Mammary epithelial cell (primary cell): ENCODE data around the gene LPP.

ENCODE experiments used
- EZH2 ChIP-seq: IDR thresholded peaks from 2 replicates; pipeline ENCODE4 v1.6.1; 2012; ENCODE audit warnings: low read length, inconsistent platforms, borderline replicate concordance
- TF ChIP-seq, protein P1 (sequence below), 2 donors: IDR thresholded peaks in 1 of 2; conservative IDR thresholded peaks in 1 of 2; 2 replicates each; pipeline ENCODE4 v1.5.1; 2011 to 2012; ENCODE audit warnings: inconsistent platforms in 2 of 2, low read length in 2 of 2, mild to moderate bottlenecking in 2 of 2, control low read depth in 1 of 2, low read depth in 1 of 2; ENCODE audit not compliant: insufficient read depth in 1 of 2; ENCODE audit errors: extremely low read depth in 1 of 2

DNA sequence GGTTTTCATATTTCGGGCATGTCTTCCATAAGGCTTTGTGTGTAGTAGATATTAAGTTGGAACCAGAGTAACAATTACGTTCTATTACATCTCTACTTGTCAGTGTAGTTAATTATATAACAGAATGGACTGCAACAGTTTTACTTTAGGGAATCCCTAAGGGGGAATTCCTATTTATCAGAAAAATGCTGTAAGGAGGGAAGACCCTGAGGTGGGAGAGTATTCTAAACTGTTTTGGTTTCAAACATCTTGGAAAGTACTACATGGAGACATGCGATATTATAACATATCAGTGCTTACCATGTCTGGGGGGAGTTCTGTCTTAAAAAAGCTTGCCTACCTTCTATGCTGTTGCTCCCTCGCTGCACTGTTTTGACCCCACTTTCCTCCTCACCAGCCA, 238.1 kb downstream of the LPP start:
- TF ChIP-seq, protein P1, sequence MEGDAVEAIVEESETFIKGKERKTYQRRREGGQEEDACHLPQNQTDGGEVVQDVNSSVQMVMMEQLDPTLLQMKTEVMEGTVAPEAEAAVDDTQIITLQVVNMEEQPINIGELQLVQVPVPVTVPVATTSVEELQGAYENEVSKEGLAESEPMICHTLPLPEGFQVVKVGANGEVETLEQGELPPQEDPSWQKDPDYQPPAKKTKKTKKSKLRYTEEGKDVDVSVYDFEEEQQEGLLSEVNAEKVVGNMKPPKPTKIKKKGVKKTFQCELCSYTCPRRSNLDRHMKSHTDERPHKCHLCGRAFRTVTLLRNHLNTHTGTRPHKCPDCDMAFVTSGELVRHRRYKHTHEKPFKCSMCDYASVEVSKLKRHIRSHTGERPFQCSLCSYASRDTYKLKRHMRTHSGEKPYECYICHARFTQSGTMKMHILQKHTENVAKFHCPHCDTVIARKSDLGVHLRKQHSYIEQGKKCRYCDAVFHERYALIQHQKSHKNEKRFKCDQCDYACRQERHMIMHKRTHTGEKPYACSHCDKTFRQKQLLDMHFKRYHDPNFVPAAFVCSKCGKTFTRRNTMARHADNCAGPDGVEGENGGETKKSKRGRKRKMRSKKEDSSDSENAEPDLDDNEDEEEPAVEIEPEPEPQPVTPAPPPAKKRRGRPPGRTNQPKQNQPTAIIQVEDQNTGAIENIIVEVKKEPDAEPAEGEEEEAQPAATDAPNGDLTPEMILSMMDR (conservative IDR thresholded peaks at IDR 0.05 in 1 of 2, IDR thresholded peaks at IDR 0.05 in 1 of 2; ENCODE audit: extremely low read depth in 1 of 2, insufficient read depth in 1 of 2, low read depth in 1 of 2, low read length in 2 of 2), result no peak
- no peak for TF ChIP-seq EZH2
